Activated T-cell treated with anti-CD3 and anti-CD28 coated beads for 1 hour (primary cell): ENCODE results near the gene BANF1.
A peak's percentile ranks its signal among the peaks of the same experiment; 100 is the strongest.
"Not testable (repeated sequence)": the region's sequence is repeated elsewhere in the genome, so short reads cannot be mapped to it uniquely, and the experiment has no call there.

Experiments
- DNase-seq: peaks from one replicate; pipeline ENCODE4 v3.0.0-alpha.2; 2020; ENCODE audit warnings: low read depth

The BANF1 gene

GRCh38 chr11:66011239-66011784 is 9.0 kb downstream of the BANF1 start:
- DNase-seq, result no peak

GRCh38 chr11:66011785-66012303 is 9.5 kb downstream of the BANF1 start, which contains the start of gene CST6:
CST6 (plus strand) TSS chr11:66012008; CDS start chr11:66012045, 37 bp downstream.
- DNase-seq, result no peak

DNA sequence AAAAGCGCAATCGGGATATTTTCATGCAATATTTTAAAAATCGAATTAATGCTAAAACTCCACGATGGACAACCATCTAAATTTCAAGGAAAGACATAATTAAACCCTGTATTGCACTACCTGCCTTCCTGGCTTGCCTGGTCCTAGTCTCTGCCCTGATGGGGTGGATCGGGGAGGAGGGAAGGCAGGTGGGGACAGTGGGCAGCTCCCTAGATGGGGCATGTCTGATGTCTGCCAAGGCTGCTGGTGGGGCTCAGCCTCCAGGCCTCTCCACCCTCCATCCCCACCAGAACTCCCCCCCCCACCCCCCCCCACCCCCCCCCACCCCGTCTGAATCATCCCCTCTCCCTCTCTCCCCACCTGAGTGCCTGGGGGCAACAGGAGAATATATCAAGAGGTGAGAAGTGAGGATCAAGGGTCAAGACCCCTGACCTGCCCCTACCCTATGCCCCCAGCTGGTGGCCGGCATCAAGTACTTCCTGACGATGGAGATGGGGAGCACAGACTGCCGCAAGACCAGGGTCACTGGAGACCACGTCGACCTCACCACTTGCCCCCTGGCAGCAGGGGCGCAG is 10.2 kb downstream of the BANF1 start:
- no peak for DNase-seq

GRCh38 chr11:66012946-66013761 is 10.9 kb downstream of the BANF1 start:
- DNase-seq, result no peak

DNA sequence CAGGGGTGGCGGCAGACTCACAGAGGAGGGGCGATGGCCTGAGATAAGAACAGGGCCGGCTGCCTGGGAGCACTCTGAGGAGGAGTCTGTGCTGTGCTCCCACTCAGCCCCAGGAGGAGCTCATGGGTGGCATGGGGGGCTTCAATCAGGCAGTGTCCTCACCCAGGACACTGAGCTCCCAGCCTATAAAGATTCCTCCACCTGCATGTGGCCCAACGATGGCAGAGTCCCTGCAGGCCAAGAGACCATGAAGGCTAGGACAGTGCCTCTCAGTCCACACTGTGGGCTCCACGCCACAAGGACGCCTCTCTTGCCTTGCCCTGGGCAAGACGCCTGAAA is 11.4 kb downstream of the BANF1 start:
- DNase-seq, result no peak

- DNase-seq, result no peak
These were observed 12.6 kb downstream of the BANF1 start for GRCh38 chr11:66014804-66015453.

DNA sequence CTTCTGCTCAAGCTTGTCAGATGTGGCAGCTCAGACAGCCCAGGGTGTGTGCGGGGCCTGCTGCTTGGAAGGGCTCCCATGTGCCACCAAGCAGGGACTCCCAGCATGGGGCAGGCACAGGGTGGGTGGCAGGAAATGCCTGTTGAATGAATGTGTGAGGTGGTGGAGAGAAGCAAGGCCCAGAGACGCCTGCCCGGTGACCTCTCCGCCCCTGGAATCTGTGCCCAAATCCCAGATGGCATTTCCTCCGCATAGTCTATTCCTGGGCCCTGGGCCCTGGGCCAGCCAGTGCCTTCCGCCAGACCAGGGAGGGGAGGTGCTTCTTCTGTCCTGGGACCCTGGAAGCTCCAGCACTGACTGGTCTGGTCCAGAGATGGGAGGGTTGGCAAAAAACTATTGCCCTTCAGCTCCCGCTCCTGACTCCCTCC is 13.2 kb downstream of the BANF1 start:
- DNase-seq, result no peak

GRCh38 chr11:66015936-66016792 is 13.9 kb downstream of the BANF1 start:
- no peak for DNase-seq

DNA sequence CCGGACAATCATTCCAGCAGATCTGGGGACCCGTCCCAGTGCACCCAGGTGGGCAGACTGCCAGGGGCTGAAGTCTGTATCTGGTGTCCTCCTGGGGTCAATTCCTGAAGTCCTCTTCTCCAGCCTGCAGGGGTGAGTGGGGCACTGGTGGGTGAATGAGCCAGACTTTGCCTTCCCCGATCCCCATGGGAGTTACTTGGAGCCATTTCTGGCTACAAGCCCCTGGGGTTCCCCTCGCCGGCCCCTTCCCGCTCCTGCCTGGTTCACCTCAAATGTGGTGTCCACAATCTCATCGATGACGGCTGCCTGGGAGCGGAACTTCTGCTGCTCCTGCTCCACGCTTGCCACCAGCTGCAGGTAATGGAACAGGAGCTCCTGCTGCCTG is 14.5 kb downstream of the BANF1 start:
- DNase-seq, result no peak

- no peak for DNase-seq
These were observed 15.0 kb downstream of the BANF1 start for GRCh38 chr11:66017321-66017720.

GRCh38 chr11:66020212-66020611 is 17.9 kb downstream of the BANF1 start:
- DNase-seq, result no peak

DNA sequence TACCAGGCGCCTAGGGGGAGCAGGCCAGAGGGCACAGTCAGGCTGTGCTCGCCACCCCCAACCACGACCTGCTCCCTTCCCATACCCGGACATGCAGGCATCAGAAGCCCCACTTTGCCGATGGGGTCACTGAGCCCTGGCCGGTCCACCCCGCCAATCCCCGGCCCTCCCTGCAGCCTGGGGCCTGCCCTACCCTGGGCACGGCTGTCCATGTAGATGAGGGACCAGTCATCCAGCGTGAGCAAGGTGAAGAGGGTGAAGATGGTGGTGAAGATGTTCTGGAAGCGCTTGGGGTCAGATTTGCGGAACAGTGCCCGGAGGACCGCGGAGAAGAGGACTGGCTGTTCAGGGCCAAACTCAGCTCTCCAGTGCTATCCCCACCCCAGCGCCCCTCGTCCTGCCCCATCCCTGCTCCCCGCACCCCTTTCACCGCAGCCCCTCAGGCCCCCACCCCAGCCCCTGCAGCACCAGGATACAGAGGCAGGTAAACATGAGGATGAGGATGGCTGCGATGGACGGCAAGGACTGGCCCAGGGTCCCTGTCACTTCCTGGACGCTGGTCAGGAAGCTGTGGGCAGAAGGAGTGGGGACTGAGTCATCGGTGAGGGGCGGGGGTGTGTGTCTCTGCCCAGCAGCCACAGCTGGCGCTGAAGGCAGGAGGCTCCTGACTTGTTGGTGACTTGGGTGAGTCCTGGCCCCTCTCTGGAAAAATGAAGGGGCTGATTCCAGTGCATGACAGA is 18.5 kb downstream of the BANF1 start:
- DNase-seq, result no peak

DNA sequence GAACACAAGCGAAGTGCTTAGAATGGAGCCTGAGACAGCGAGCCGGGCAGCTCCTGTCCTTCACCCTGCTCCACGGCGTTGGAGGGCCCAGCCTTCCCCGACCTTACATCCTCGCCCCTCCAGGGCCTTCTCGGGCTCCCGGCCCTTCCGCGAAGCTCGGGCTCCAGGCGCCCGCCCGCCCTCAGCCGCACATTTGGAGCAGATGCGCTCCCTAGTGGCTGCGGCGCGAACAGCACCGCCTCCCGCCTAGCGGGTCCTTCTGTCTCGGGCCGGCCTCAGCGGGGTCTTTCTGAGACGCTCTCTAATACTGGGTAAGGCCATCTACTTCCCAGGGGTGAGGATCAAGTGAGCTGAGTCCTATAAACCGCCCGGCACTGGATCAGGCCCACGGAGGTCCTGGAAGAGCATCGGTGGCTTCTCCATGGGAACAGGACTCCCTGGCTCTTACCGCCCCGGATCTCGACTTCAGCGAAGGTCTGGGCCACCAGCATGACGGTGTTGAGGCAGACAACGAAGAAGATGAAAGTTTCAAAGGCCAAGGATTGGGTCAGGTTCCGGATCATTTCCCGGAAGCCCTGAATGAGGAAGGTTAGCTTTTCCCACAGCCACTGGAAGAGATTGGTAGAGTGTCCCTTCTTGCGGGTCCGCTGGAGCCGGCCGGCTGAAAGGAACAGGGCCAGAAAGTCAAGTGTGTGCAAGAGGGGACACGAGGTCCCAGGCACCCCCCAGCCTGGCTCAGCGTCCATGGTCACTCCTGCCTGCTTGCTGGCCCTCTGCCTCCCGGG is 20.3 kb downstream of the BANF1 start:
- peak; percentile 77 for DNase-seq

GRCh38 chr11:66023186-66023440 is 20.8 kb downstream of the BANF1 start:
- not testable (repeated sequence) for DNase-seq

DNA sequence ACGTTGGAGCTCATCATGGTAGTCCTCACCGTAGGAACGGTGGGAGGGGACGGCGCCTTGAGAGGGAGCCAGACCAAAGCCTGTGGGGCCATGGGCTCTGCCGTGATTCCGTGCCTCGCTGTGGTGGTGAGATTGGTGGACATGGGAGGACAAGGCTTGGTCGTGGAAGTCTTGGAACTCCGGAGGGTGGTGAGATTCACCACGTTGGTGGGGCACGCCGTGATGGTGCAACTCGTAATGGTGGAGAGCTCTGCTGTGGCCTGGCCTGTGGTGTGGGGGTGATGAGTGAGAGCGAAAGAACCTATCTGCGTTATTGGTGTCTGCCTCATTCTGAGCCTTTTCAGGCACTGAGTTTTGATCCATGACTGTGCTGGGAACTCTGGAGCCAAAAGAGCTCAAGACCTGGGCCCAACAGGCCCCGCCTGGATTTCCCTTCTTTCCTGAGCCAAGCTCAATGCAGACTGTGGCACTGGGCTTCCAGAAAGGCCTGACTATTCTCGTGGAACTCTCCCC is 23.8 kb downstream of the BANF1 start, which contains the start of gene CATSPER1:
TSS of gene CATSPER1 (minus strand) at position 463 of the 513 bp plus-strand sequence. CDS start at position 363, 100 bp downstream.
- DNase-seq, result no peak

DNA sequence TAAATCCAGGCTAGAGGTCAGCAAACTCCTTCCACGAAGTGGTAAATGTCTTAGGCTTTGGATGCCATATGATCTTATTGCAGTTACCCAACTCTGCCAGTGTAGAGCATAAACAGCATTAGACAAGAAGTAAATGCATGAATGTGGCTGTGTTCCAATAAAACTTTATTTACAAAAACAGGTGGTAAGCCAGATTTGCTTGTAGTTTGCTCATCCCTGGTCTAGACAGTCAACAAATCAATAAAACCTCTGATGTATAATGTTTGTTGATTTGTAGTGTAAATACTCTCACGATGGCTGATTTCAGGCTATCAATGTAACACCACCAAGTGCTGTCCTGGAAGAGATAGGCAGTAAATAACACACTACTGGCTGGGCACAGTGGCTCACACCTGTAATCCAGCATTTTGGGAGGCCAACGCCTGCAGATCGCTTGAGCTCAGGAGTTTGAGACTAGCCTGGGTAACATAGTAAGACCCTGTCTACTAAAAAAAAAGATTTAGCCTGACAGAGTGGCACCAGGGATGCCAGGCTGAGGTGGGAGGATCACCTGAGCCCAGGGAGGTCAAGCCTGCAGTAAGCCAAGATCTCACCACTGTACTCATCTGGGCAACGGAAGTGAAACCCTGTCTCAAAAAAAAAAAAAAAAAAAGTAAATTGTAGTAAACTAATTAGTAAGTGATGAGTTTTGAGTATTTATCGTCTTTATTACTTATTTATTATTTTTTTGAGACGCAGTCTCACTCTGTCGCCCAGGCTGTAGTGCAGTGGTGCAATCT is 30.8 kb downstream of the BANF1 start:
- no peak for DNase-seq

DNA sequence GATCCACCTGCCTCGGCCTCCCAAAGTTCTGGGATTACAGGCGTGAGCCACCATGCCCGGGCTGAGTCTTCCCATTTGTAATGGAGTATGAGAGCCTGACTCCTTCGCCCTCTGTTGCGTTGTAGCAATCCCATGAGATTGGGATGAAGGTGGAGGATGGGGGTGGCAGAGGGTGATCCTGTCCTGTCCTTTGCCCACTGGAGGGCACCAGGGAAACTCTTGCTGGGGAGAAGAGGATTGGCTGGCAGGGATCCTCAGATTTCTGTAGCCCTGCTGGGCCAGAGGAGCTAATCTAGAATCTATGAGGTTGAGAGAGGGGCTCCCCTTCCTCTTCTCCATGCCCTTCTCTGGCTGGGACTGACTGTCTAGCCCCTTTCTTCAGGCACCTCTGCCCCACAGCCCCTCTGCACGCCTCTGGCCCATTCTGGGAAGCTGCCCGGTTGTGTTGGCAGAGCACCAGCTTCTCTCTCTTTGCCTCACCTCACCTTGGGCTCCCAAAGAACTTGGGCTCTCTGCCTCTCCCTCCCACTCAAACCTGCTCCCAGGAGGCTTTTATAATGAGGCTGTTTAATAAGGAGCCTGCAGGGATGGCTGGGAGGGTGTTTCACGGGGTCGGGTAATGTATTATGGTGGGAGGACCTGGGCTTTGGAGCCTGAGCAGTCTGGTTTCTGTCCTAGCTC is 33.5 kb downstream of the BANF1 start:
- DNase-seq, result no peak

DNA sequence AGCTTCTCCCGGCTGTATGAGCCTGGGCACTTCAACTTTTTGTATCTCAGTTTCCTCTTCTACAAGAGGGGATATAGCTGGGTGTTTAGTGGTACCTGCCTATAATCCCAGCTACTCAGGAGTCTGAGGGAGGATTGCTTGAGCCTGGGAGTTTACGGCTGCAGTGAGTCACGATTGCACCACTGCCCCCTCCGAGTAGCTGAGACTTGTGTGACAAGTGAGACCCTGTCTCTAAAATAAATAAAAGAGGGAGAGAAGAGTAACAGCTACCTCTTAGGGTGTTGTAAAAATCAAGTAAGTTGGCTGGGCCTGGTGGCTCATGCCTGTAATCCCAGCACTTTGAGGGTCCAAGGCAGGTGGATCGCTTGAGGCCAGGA is 34.0 kb downstream of the BANF1 start:
- no peak for DNase-seq

DNA sequence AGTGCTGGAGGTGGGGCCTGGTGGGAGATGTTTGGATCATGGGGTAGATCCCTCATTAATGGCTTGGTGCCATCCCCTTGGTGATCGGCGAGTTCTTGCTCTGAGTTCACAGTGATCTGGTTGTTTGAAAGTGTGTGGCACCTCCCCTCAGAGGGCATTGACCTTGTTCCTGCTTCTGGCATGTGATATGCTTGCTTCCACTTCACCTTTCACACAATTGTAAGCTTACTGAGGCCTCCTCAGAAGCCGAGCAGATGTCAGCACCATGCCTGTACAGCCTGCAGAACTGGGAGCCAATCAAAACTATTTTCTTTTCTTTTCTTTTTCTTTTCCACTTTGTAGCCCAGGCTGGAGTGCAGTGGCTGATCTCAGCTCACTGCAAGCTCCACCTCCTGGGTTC is 35.0 kb downstream of the BANF1 start:
- no peak for DNase-seq
